ENCODE results near the gene PRKG2.

DNA sequence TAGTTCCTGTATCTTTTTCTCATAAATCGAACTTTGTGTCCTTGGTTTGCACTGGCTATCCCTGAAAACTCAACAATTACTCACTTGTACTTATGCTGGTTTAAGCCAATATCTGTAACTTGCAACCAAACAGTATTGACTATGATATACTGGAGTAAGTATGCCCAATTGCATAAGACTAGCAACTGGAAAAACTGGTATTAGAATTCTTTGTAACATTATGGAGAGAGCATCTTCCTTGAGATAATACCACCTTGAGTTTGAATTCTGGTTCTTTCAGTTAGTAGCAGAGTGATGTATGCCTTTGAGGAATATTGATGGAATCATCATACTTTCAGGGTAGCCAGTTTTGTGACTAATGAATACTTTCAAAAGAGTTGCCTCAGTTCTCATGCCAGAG is 156.4 kb downstream of the PRKG2 start:
- no peak for TF ChIP-seq EP300 (IDR thresholded peaks at IDR 0.05; ENCODE audit: low read depth)
- TF ChIP-seq POLR2A (IDR thresholded peaks at IDR 0.05): no peak

Data from transverse colon (tissue), 1 donor.